Ectodermal cell (in vitro differentiated cells): ENCODE data around the gene IBTK.
"Not testable (repeated sequence)": the region's sequence is repeated elsewhere in the genome, so short reads cannot be mapped to it uniquely, and the experiment has no call there.

ENCODE experiments used
- H3K27ac ChIP-seq: 2 replicates; pipeline ENCODE4 v1.7.0; 2013; ENCODE audit warnings: mild to moderate bottlenecking, low read depth, low read length; ENCODE audit not compliant: insufficient read depth, poor library complexity, severe bottlenecking
- H3K27me3 ChIP-seq: 2 replicates; pipeline ENCODE4 v1.7.0; 2013; ENCODE audit warnings: mild to moderate bottlenecking, low read length; ENCODE audit not compliant: insufficient read depth, control insufficient read depth, poor library complexity, severe bottlenecking
- H3K36me3 ChIP-seq: one replicate; pipeline ENCODE4 v1.7.0; 2013; ENCODE audit warnings: low read length; ENCODE audit not compliant: control insufficient read depth, insufficient read depth
- H3K4me1 ChIP-seq: one replicate; pipeline ENCODE4 v1.7.0; 2013; ENCODE audit warnings: low read length; ENCODE audit not compliant: control insufficient read depth, insufficient read depth
- H3K4me3 ChIP-seq: 2 replicates; pipeline ENCODE4 v1.7.0; 2013; ENCODE audit warnings: low read depth, low read length, control low read depth; ENCODE audit not compliant: insufficient read depth
- H3K9me3 ChIP-seq: 2 replicates; pipeline ENCODE4 v1.7.0; 2013; ENCODE audit warnings: mild to moderate bottlenecking, low read length, moderate library complexity; ENCODE audit not compliant: control insufficient read depth
- WGBS, 2 experiments: methylation state at CpG; one replicate each; pipeline ENCODE4 v1.1.7; 2013; ENCODE audit warnings: missing lambda C conversion rate in 2 of 2; 5-methylcytosine and 5-hydroxymethylcytosine counted together

Gene IBTK

DNA sequence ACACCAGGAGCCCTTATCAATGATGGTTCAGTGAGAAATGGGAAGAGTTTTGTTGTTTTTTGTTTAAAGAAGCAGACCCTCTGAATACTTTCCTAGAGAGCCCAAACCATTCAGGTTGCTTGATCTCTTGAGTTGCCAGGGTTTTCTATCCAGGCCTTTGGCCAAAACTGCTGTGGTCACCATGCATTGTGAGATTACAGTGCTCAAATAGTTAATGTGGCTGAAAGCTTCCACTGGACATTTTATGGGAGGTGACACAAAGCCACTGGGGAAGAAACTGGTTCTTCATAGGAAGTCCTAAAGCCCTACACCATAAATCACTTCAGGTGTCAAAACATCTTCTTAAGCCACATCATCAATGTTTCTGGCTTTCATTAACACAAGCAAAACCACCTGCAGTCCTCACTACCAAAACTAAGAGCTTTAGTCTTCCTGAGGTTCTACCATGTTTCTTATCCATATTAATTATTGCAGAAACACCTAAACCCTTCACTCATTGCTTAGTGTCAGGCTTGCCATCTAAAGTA, 101.6 kb downstream of the IBTK start:
- Histone ChIP-seq H3K27ac (no peak overlapping the region), H3K27me3 (no peaks in the 10 kb centered on the region)

DNA sequence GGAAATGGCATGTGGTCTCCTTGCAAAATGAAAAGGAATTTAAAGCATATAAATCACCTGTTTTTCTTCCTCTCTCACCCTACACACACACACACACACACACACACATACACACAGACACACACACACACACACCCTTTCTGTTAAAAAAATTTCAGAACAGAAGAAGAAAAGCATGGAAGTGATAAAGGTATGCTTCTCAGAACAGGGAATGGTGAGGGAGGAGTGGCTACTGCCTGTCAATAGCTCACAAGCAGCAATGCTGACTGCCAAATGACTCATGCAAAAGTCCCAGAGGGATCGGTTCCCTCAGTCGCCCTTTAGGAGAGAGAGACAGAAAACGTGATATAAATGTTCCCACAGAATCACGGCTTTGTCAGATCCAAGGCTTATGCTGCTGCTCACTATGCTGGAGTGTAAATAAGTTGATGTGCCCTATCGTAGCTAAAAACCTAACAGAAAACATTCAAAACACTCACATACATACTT, 102.6 kb downstream of the IBTK start:
- H3K27me3 ChIP-seq = no peaks in the 10 kb centered on the region
- H3K4me1 ChIP-seq = peaks cover 7% of the 10 kb centered on the region
- H3K27ac ChIP-seq = no peak overlapping the region
- H3K4me3 ChIP-seq = no peak overlapping the region
- H3K36me3 ChIP-seq = no peaks in the 10 kb centered on the region
- 59 to 78% methylated on average over 4 to 5 of the region's 5 CpGs for WGBS, 2 experiments
- no peaks in the 10 kb centered on the region for H3K9me3 ChIP-seq

More for the DNA sequence above, 101.6 kb downstream of the IBTK start:
- Histone ChIP-seq H3K4me3 (no peak overlapping the region), H3K36me3 (no peaks in the 10 kb centered on the region), H3K4me1 (peaks cover 7% of the 10 kb centered on the region), H3K9me3 (no peaks in the 10 kb centered on the region)

DNA sequence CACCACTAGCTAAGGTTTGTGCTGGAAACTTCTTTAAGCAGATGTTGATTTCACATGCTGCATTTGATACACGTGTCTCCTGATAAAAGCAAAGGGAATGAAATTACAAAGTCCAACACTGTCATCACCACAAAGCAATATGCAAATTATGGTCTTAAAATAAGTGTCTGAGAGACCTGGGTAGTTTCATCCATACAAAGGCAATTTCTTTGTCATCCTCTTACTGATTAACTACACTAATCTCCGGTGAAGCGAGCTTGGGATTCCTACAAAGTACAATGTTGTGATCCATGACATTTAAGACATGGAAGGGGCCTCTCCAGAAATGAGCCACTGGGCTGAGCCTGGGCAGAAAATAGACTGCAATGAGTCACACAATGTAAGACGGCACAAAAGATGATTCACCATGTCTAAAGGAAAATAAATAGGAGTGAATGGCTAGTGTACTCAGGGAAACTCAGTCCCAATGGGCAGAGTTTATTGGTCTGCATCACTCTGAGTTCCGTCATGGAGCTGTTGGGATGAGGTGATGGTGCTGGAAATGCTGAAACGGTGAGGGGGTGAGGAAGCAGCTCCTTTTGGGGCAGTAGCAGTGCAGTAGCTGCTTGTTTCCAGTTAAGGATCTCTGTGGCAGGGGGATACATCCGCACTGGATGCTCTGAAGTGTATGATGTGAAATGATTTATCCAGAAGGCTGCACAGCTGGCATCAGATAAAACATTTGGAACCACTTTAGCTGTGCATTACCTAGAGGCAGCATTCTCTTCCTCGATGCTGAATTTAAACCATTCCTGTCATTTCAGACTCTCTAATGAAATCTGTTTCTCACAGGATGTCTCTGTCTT, 103.3 kb downstream of the IBTK start:
- Histone ChIP-seq H3K4me3 (no peak overlapping the region), H3K4me1 (peaks cover 7% of the 10 kb centered on the region), H3K36me3 (no peaks in the 10 kb centered on the region), H3K27me3 (no peaks in the 10 kb centered on the region), H3K9me3 (no peaks in the 10 kb centered on the region), H3K27ac (no peak overlapping the region)
- 87 to 91% methylated on average over 8 of the region's 8 CpGs for WGBS, 2 experiments

DNA sequence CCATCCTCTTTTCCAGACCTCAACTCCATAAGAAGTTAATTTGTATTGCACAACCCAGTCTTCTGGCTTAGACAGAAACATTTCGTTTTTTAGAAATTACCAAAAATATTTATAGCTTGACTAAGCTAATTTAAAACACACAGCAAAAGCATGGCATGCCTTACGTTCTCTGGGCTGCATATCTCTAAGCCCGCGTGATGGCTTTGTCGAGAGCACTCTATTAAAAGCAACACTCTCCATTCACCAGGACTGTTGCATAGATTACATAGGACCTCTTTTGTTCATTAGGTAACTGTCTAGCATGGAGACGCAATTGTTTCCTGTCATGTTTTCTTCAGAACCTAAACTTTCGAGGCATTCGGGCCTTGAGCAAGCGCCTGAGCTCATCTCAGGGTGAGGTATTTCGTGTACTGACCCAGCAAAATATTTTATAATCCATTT, 104.5 kb downstream of the IBTK start:
- Histone ChIP-seq H3K9me3 (no peaks in the 10 kb centered on the region), H3K27ac (no peak overlapping the region), H3K4me1 (peaks cover 7% of the 10 kb centered on the region), H3K27me3 (no peaks in the 10 kb centered on the region), H3K4me3 (no peak overlapping the region), H3K36me3 (no peaks in the 10 kb centered on the region)
- 95 to 96% methylated on average over 10 of the region's 10 CpGs for WGBS, 2 experiments

DNA sequence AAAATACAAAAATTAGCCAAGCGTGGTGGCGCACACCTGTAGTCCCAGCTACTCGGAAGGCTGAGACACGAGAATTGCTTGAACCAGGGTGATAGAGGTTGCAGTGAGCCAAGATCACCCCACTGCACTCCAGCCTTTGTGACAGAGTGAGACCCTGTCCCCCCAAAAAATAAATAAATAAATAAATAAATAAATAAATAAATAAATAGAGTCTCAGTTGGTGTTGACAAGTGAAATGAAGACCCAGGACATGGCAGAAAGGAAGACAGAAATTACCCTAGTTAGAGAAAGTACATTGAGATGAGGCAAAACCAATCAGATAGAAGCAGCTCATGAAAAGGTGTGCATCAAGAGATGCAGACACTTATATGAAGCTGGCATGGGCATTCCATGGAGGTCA, 105.0 kb downstream of the IBTK start:
- Histone ChIP-seq H3K4me1 (peaks cover 7% of the 10 kb centered on the region), H3K4me3 (no peak overlapping the region), H3K36me3 (no peaks in the 10 kb centered on the region), H3K27ac (no peak overlapping the region), H3K9me3 (no peaks in the 10 kb centered on the region), H3K27me3 (no peaks in the 10 kb centered on the region)
- WGBS, 2 experiments = 76 to 79% methylated on average over 4 of the region's 4 CpGs

DNA sequence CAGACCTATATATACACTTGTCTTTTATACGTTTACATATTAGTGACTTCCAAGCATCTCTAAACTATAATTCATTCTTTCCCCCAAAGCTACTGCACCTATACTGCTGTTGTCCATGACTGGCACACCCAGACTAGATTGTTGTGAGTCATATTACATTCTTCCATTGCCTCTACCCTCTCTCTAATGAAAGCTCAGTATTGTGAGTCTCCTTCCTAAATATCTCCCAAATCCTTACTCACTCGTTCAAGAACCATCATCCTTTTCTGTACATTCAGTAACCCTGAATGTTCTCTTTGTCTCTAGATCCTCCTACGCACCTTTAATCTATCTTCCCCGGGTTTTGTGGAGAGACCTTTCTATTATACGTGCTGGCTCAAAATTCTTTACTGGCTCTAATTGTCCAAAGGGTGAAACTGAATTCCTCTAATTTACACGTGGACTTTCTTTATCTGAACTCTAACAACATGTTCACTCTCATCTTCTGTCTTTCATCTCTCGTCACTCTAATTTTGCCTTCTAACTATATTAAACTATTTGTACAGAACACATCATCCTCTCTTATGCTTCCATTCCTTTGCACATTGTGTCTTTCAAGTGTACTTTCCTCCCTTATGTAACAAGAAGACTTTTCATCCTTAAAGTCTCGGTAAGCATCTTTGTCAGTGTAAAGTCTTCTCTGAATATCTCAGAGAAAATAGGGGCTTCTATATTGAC, 109.3 kb downstream of the IBTK start:
- no peak overlapping the region for H3K4me3 ChIP-seq
- H3K27ac ChIP-seq = no peak overlapping the region
- H3K4me1 ChIP-seq = no peaks in the 10 kb centered on the region
- H3K36me3 ChIP-seq = no peaks in the 10 kb centered on the region
- WGBS, 2 experiments = 93 to 94% methylated on average over 7 to 8 of the region's 8 CpGs
- no peaks in the 10 kb centered on the region for H3K27me3 ChIP-seq
- no peaks in the 10 kb centered on the region for H3K9me3 ChIP-seq

DNA sequence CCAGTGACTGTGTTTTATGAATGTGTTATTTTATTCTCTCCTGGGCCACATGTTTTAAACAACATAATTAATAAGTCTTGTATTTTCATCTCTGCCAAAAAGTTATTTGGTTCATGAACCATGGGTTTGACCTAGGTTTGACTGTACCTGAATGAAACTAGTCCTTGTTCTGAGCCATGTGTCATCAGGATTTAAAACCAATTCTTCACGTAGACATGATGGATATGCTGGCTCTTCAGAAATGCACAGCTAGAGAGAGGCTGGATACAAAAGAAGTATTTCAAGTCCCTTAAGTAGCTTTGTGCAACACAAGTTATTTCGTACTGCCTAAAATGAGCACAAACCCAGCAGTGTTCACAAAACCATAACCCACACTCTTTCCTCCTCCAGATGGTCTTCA, 116.1 kb downstream of the IBTK start:
- Histone ChIP-seq H3K27me3 (no peaks in the 10 kb centered on the region), H3K4me3 (no peak overlapping the region), H3K4me1 (no peaks in the 10 kb centered on the region), H3K36me3 (no peaks in the 10 kb centered on the region), H3K9me3 (no peaks in the 10 kb centered on the region), H3K27ac (no peak overlapping the region)
- WGBS, 2 experiments = 86 to 95% methylated on average over 2 of the region's 2 CpGs

DNA sequence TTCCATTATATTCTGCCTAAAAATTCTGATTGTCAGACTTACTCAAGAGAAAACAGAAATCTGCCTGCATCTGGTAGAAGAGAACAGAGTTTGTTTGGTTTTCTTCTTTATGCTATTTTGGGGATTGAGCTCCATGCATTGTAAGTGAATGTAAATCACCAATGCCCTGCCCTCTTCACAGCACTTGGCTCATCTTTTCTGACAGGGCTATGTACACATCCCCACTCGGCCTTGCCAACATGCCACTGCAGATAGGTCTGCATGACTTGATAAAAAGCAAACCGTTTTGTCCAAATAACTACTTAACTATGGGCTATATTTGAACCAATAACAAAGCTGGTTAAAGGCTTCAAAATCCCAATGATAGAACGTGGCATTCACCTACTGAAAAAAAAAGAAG, 117.7 kb downstream of the IBTK start:
- no peaks in the 10 kb centered on the region for H3K36me3 ChIP-seq
- H3K4me3 ChIP-seq = no peak overlapping the region
- H3K4me1 ChIP-seq = no peaks in the 10 kb centered on the region
- no peak overlapping the region for H3K27ac ChIP-seq
- WGBS, 2 experiments = 89 to 97% methylated on average over 3 of the region's 3 CpGs
- no peaks in the 10 kb centered on the region for H3K9me3 ChIP-seq
- no peaks in the 10 kb centered on the region for H3K27me3 ChIP-seq

DNA sequence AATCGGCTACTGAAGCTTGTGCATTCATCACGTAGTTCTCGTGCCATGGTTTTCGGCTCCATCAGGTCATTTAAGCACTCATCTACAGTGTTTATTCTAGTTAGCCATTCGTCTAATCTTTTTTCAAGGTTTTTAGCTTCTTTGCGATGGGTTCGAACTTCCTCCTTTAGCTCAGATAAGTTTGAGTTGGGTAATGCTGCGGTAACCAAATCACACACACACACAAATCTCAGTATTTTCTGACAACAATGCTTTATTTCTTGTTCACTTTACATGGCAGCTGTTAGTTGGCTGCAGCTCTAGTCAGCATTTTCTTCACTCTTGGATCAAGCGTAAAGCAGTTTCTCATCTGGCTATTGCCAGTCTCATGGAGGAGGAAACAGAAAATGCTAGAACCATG, 118.6 kb downstream of the IBTK start:
- 92 to 97% methylated on average over 9 of the region's 9 CpGs for WGBS, 2 experiments

DNA sequence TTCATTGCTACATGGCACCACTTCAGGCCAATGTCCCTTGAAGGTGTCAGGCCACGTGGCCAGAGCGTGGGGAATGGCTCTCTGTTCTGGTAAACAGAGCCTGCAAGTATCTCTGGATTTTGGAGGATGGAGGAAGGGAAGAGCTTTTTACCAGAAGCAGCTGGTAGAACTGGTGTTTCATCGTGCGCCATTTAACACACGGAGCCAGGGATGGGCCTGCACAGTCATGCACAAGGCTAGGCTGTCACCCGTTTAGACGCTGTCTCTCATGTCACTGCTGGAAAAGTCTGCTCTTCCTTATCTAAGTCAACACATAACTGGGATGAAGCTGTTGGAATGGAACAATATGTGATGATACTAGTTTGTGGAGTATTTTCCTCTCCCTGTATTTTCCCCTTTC, 123.9 kb downstream of the IBTK start:
- Histone ChIP-seq H3K9me3 (no peaks in the 10 kb centered on the region), H3K27me3 (no peaks in the 10 kb centered on the region)
- WGBS, 2 experiments = 92 to 98% methylated on average over 7 of the region's 7 CpGs

More for the DNA sequence above, 118.6 kb downstream of the IBTK start:
- not testable (repeated sequence) for H3K9me3 ChIP-seq, H3K27me3 ChIP-seq, H3K4me1 ChIP-seq, H3K36me3 ChIP-seq, H3K4me3 ChIP-seq, H3K27ac ChIP-seq

More for the DNA sequence above, 123.9 kb downstream of the IBTK start:
- Histone ChIP-seq H3K27ac (no peak overlapping the region), H3K4me1 (no peaks in the 10 kb centered on the region), H3K4me3 (no peak overlapping the region), H3K36me3 (no peaks in the 10 kb centered on the region)
